Glomerular visceral epithelial cell (primary cell): ENCODE measurements around the gene SH2B2.

Experiments
- DNase-seq: peaks from one replicate; pipeline ENCODE4 v3.0.0-alpha.2; 2016; ENCODE audit errors: extremely low spot score

SH2B2 gene

GRCh38 chr7:102266541-102266940 is 20.1 kb upstream of the SH2B2 start:
- DNase-seq = no peak

GRCh38 chr7:102268635-102269034 is 18.0 kb upstream of the SH2B2 start:
- no peak for DNase-seq

- DNase-seq = no peak
Measured at GRCh38 chr7:102270178-102270887, 16.3 kb upstream of the SH2B2 start.

GRCh38 chr7:102271158-102271798 is 15.4 kb upstream of the SH2B2 start:
- DNase-seq = no peak

GRCh38 chr7:102272075-102272916 is 14.4 kb upstream of the SH2B2 start:
- peak; percentile 80 for DNase-seq

GRCh38 chr7:102272917-102273748 is 13.5 kb upstream of the SH2B2 start:
- no peak for DNase-seq

GRCh38 chr7:102273749-102274712 is 12.6 kb upstream of the SH2B2 start:
- peak; percentile 93 for DNase-seq

- DNase-seq = no peak
Measured at GRCh38 chr7:102275123-102275703, 11.5 kb upstream of the SH2B2 start.

GRCh38 chr7:102277901-102278300 is 8.8 kb upstream of the SH2B2 start:
- DNase-seq = no peak

GRCh38 chr7:102279537-102280400 is 6.9 kb upstream of the SH2B2 start:
- peak; percentile 60 for DNase-seq

- no peak for DNase-seq
Measured at GRCh38 chr7:102280521-102280920, 6.1 kb upstream of the SH2B2 start.

- no peak for DNase-seq
Measured at GRCh38 chr7:102281785-102282184, 4.9 kb upstream of the SH2B2 start.

GRCh38 chr7:102282465-102283362 is 4.0 kb upstream of the SH2B2 start:
- no peak for DNase-seq

- DNase-seq = no peak
Measured at GRCh38 chr7:102283477-102284189, 3.0 kb upstream of the SH2B2 start.

- no peak for DNase-seq
Measured at GRCh38 chr7:102284399-102284798, 2.3 kb upstream of the SH2B2 start.

GRCh38 chr7:102284891-102285539 is 1.7 kb upstream of the SH2B2 start:
- no peak for DNase-seq
